IPS-18c (cell line): Measurements from ENCODE around the gene RPL10.

Experiments
- H3K4me3 ChIP-seq: 2 replicates; pipeline ENCODE4 v1.7.0; 2013; ENCODE audit warnings: low read depth, mild to moderate bottlenecking, low read length, moderate library complexity; ENCODE audit not compliant: insufficient read depth
- H3K9me3 ChIP-seq: one replicate; pipeline ENCODE4 v1.6.1; 2013; ENCODE audit warnings: mild to moderate bottlenecking, low read length, moderate library complexity; ENCODE audit not compliant: control insufficient read depth, insufficient read depth

RPL10 gene

GRCh38 chrX:154403192-154403591 lies 5.0 kb downstream of the RPL10 start:
- Histone ChIP-seq H3K9me3 (peaks cover 11% of the 10 kb centered on the region), H3K4me3 (no peak overlapping the region)

DNA sequence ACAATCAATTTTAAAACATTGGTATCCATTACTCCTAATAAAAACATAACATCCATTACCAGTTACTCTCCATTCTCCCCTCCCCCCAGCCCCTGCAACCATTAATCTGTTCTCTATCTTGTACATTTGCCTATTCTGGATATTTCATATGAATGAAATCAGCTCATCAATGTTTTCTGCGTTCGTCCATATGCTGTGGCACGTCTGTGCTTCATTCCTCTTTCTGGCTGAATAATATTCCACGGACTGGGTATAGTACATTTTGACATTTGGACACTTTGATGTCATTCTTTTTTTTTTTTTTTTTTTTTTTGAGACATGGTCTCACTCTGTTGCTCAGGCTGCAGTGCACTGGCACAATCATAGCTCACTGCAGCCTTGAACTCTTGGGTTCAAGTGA lies 5.7 kb downstream of the RPL10 start:
- no peak overlapping the region for H3K4me3 ChIP-seq

GRCh38 chrX:154404625-154405192 lies 6.5 kb downstream of the RPL10 start:
- peaks cover 14% of the 10 kb centered on the region for H3K9me3 ChIP-seq

More for the DNA sequence above, 5.7 kb downstream of the RPL10 start:
- peaks cover 12% of the 10 kb centered on the region for H3K9me3 ChIP-seq

DNA sequence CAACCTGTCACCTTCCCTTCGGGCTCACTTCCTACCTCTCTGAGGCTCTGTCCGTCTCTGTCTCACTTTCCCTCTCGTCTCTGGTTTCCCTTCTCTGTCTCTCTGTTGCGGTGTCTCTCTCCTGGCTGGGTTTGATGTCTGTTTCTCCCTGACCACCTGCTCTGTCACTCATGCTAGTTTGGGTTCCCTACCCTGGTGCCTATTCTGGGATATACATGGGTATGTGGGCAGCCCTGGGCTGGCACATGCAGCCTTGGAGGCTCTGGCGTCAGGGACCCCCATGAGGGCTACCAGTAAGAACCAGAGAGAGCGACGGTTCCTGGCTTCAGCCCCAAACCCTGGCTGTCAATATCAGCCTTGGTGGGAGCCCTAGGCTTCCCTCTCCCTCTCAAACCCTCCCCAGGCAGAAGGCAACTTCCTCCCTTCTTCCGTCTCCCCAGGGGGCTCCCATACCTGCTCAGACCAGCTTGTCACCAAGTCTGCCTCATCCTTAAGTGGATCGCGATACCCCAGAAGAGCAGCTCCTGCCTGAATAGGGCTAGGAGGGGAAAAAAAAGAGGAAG lies 10.6 kb downstream of the RPL10 start:
- Histone ChIP-seq H3K4me3 (peak overlapping the region; percentile 38), H3K9me3 (peaks cover 18% of the 10 kb centered on the region)

More at GRCh38 chrX:154404625-154405192, 6.5 kb downstream of the RPL10 start:
- H3K4me3 ChIP-seq = no peak overlapping the region

- Histone ChIP-seq H3K9me3 (peaks cover 17% of the 10 kb centered on the region), H3K4me3 (peak within 1 kb of the TSS; percentile 38)
Observed at GRCh38 chrX:154409222-154409871, 11.2 kb downstream of the RPL10 start, which contains the start of gene DNASE1L1. TSS of gene DNASE1L1 (minus strand) at chrX:154409254. CDS start at chrX:154405568, 3,686 bp downstream.

DNA sequence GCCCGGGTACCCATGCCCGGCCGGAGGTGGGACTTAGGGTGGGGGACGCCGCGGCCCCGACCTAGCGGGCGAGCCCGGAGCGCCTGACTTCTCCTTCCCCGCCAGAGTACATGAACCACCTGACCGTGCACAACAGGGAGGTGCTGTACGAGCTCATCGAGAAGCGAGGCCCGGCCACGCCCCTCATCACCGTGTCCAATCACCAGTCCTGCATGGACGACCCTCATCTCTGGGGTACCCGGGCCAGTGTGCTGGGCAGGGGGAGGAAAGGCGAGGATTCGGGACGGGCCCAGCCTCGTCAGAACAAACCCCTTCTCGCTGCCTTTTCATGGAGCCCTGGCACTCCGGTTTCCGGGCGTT lies 13.8 kb downstream of the RPL10 start:
- peak overlapping the region; percentile 79 for H3K4me3 ChIP-seq
- H3K9me3 ChIP-seq = peaks cover 15% of the 10 kb centered on the region

- H3K4me3 ChIP-seq = peak overlapping the region; percentile 79; the same call in 1 of the 2 replicates
- peaks cover 18% of the 10 kb centered on the region for H3K9me3 ChIP-seq
Observed at GRCh38 chrX:154412468-154412867, 14.3 kb downstream of the RPL10 start.

DNA sequence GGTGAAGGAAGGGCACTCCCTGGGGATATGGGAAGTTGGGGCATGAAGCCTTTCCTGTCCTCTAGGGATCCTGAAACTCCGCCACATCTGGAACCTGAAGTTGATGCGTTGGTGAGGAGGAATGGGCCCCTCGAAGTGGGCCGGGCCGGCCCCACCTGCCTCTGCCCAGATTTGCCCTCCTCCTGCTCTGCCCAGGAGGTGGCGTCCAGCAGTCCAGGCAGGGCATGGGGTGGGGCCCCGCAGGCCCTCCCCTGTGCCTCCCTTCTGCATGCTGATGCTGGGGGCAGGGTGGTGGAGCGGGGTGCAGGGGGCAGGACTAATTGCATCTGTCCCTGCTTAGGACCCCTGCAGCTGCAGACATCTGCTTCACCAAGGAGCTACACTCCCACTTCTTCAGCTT lies 15.0 kb downstream of the RPL10 start:
- Histone ChIP-seq H3K9me3 (peaks cover 18% of the 10 kb centered on the region), H3K4me3 (no peak overlapping the region; the same call in 1 of the 2 replicates)

- Histone ChIP-seq H3K9me3 (peaks cover 24% of the 10 kb centered on the region), H3K4me3 (no peak overlapping the region)
Observed at GRCh38 chrX:154417157-154417556, 19.0 kb downstream of the RPL10 start.

DNA sequence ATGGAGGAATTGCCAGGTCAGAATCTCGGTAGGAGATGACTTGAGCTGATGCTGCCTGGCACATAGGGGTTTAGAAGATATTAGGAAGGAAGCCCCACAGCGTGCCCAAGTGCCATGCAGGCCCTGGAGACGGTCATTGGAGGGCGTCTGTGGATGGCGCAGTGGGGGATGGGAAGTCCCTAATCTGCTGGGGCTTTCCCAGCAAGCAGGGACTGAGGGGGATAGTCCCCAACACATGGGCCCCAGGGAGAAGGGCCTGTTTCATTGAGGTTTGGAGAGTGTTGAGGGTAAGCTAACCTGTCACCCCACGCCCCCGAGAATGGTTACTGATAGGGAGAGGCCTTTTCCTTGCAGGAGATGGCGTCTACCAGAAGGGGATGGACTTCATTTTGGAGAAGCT lies 21.0 kb downstream of the RPL10 start:
- H3K4me3 ChIP-seq = no peak overlapping the region
- H3K9me3 ChIP-seq = peaks cover 18% of the 10 kb centered on the region

DNA sequence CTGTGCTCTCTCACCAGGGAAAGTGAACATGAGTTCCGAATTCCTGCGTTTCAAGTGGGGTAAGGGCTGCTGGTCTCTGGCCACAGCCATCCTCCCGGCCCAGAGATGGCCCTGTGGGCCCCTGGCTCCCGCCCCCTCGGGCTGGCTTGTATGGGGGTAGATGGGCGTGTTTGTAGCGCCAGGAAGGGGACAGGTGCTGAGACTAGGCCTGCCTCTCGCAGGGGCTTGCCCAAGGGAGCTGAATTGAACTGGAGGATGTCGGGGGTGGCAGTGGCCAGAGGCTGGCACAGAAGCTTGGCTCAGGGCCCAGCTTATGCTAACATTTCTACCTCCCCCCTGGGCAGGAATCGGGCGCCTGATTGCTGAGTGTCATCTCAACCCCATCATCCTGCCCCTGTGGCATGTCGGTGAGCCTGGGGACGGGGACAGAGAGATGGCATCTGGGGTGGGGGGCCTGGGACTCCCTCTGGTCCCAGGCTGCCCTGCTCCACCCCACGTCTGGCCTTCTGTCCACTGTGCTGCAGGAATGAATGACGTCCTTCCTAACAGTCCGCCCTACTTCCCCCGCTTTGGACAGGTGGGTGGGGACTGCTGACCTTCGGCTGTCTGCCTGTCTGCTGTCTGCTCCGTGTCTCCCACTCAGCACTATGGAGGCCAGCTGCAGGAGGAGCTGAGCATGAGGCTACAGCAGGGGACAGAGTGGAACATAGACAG lies 21.7 kb downstream of the RPL10 start:
- peaks cover 18% of the 10 kb centered on the region for H3K9me3 ChIP-seq
- no peak overlapping the region for H3K4me3 ChIP-seq

DNA sequence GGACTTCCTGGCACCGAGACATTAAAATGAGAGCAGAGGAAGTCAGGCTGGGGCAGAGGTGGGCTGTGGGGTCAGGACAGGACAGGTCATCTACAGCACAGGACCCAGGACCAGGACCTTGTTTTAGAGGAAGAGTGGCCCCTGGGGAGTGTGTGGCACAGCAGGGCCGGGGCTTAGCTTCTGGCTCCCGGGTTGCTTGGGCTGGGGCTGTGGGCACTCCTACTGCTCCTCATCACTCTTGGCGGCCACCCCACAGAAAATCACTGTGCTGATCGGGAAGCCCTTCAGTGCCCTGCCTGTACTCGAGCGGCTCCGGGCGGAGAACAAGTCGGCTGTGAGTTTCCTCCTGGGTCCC lies 22.2 kb downstream of the RPL10 start:
- no peak overlapping the region for H3K4me3 ChIP-seq
- peaks cover 16% of the 10 kb centered on the region for H3K9me3 ChIP-seq

DNA sequence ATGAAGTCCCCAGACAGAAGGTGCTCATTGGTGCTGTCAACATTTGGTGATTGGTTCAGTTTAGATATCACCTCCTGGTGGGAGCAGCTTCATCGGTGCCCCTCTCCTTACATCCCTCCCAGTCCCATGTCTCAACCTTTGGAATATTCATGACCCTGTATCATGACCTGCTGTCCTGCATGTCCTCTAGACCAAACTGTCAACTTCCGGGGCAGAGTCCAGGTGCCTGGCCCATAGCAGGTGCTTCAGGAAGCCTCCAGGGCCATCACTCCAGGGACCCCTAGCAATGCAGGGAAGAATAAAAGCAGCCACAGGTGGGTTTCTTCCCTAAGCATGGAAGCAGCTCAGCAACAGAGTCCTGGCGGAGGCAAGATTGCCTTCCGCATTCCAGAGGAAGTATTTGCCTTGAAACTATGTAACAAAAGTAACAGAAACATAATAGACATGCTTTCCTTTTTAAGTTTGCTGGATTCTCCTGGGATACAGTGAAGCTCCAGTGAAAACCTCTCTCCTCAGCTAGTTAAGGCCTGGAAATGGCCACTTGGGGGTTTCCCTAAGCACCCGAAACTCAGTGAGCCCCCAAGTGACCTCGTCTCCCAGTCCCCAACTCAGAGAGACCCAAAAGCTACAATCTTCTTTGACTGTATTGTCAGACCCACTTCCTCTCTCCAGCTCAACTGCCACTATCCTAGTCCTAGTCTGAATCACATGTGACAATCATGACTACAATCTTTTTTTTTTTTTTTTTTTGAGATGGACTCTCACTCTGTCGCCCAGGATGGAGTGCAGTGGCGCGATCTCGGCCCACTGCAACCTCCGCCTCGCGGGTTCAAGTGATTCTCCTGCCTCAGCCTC lies 29.0 kb downstream of the RPL10 start:
- Histone ChIP-seq H3K9me3 (peaks cover 4% of the 10 kb centered on the region), H3K4me3 (no peak overlapping the region; the same call in 1 of the 2 replicates)

- peak within 1 kb of the TSS; percentile 65 for H3K4me3 ChIP-seq
- peaks cover 6% of the 10 kb centered on the region for H3K9me3 ChIP-seq
Observed at GRCh38 chrX:154428176-154429171, 30.3 kb downstream of the RPL10 start, which contains the start of gene ATP6AP1. TSS of gene ATP6AP1 (plus strand) at chrX:154428677. CDS start at chrX:154428693, 16 bp downstream.

DNA sequence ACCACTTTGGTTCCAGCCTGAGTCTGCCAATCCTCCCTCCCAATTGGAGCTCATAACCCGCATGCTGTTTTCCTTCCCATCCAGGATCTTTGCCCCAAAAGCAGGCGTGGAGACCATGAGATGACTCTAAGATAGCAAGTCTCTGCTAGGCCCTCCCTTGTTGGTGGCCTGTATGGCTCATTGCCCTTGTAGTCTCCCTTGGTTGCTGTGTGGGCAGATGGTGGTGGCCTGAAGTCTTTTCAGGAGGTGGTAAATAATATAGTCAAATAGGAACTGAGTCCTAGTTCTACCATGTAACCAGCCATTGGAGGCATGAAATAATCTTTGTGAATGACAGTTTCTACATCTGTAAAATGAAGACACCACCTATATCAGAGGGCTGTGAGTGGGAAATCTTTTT lies 31.5 kb downstream of the RPL10 start:
- Histone ChIP-seq H3K9me3 (peaks cover 11% of the 10 kb centered on the region), H3K4me3 (no peak overlapping the region)

DNA sequence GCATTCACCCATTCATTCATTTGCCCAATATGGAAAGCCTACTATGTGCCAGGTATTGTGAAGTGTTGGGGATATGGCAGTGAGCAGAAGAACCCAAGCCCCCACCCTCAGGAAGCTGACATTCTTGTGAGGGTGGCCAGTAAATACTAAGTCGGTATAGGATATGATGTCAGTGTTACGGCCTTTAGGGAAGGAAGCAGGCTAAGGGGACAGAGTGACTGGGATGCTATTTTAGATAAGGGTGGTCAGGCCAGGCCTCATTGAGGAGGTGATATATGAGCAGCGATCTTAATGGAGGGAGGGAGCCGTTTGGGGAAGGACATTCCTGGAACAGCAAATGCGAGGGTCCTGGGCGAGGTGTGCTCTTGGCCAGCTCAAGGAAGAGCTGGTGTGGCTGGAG lies 32.3 kb downstream of the RPL10 start:
- Histone ChIP-seq H3K4me3 (no peak overlapping the region), H3K9me3 (peaks cover 11% of the 10 kb centered on the region)
